Suprapubic skin (tissue), 4 donors: ENCODE measurements around the gene CDO1.

Experiments used
- CTCF ChIP-seq, 2 donors: fragments of 200-600 bp in 1 of 2; fragments of 450-650 bp in 1 of 2; sonication (generic) in 1 of 2; IDR thresholded peaks; one replicate each; pipeline ENCODE4 v1.5.1; 2016 to 2019; ENCODE audit warnings: antibody characterized with exemption in 2 of 2, mild to moderate bottlenecking in 1 of 2, moderate library complexity in 1 of 2
- POLR2A ChIP-seq, 2 donors: fragments of 450-650 bp; IDR thresholded peaks; one replicate each; pipeline ENCODE4 v1.6.1; 2017; ENCODE audit warnings: antibody characterized with exemption in 2 of 2, mild to moderate bottlenecking in 2 of 2, moderate library complexity in 2 of 2
- POLR2AphosphoS5 ChIP-seq, 3 donors: sonication (generic); formaldehyde crosslinking; IDR thresholded peaks; one replicate each; pipeline ENCODE4 v1.6.1; 2017; ENCODE audit warnings: antibody characterized with exemption in 3 of 3

GRCh38 chr5:115798252-115798651 is 18.2 kb downstream of the CDO1 start:
- no peak for TF ChIP-seq CTCF (IDR thresholded peaks at IDR 0.05)
- no peak for TF ChIP-seq POLR2A (IDR thresholded peaks at IDR 0.05)
- no peak for TF ChIP-seq POLR2AphosphoS5 (IDR thresholded peaks at IDR 0.05)
